HFFc6 (cell line): Measurements from ENCODE around the gene SCUBE1. TPM values are rescaled to one million over a fixed set of nuclear protein-coding genes. Genes with fewer than 3 reads are reported as not detected.

ENCODE experiments used
- DNase-seq: peaks from one replicate; pipeline ENCODE4 v3.0.0-alpha.2; 2018
- H3K27ac Mint-ChIP-seq: 2 replicates; pipeline ENCODE4 v1.8.0; 2020; ENCODE audit warnings: mild to moderate bottlenecking, mixed read lengths
- H3K27me3 Mint-ChIP-seq: 2 replicates; pipeline ENCODE4 v1.8.0; 2021; ENCODE audit warnings: mild to moderate bottlenecking, moderate library complexity, mixed read lengths; ENCODE audit not compliant: insufficient read depth
- H3K36me3 Mint-ChIP-seq: 2 replicates; pipeline ENCODE4 v1.8.0; 2021; ENCODE audit warnings: low read depth, mixed read lengths
- H3K4me1 Mint-ChIP-seq: 2 replicates; pipeline ENCODE4 v1.8.0; 2020; ENCODE audit warnings: low read depth, mixed read lengths
- H3K4me3 Mint-ChIP-seq: 2 replicates; pipeline ENCODE4 v1.8.0; 2020; ENCODE audit warnings: mild to moderate bottlenecking, moderate library complexity, mixed read lengths
- H3K9me3 Mint-ChIP-seq: 2 replicates; pipeline ENCODE4 v1.8.0; 2020; ENCODE audit warnings: mild to moderate bottlenecking, mixed read lengths
- CTCF ChIP-seq: fragments of 200-600 bp; sonication (generic); IDR thresholded peaks from 2 replicates; pipeline ENCODE4 v1.5.0; 2021; ENCODE audit warnings: antibody characterized with exemption, mild to moderate bottlenecking
- total RNA-seq, 6 experiments: library from RNA; stranded (reverse); fragmentation: NEBNext Ultra II Directional; extraction: Animal tissue kit (Norgen Biotek cat#: 25700); gene quantifications; 2 replicates in 1 of 6; 3 replicates in 5 of 6; pipeline ENCODE4 v1.2.3, GENCODE V29; 2021

The SCUBE1 gene
- total RNA-seq, 6 experiments from 2014 or later, result not detected

- Mint-ChIP-seq H3K9me3 (no peaks in the 10 kb centered on the region), H3K27me3 (peaks cover 48% of the 10 kb centered on the region), H3K4me3 (no peak overlapping the region), H3K4me1 (peaks cover 15% of the 10 kb centered on the region), H3K27ac (no peak overlapping the region), H3K36me3 (no peaks in the 10 kb centered on the region)
- DNase-seq, result no peak
- no peak for TF ChIP-seq CTCF
These were observed 38.5 kb upstream of the SCUBE1 start for GRCh38 chr22:43381693-43382092.

GRCh38 chr22:43377896-43378704, 34.9 kb upstream of the SCUBE1 start:
- peaks cover 24% of the 10 kb centered on the region for H3K4me1 Mint-ChIP-seq
- H3K9me3 Mint-ChIP-seq, result peaks cover 10% of the 10 kb centered on the region
- H3K27ac Mint-ChIP-seq, result no peak overlapping the region
- TF ChIP-seq CTCF, result no peak
- H3K4me3 Mint-ChIP-seq, result no peak overlapping the region
- no peak for DNase-seq
- peaks cover 44% of the 10 kb centered on the region for H3K27me3 Mint-ChIP-seq
- peaks cover 7% of the 10 kb centered on the region; the same call in 1 of the 2 replicates for H3K36me3 Mint-ChIP-seq

GRCh38 chr22:43377548-43377895, 34.4 kb upstream of the SCUBE1 start:
- no peak overlapping the region for H3K4me3 Mint-ChIP-seq
- DNase-seq, result no peak
- H3K9me3 Mint-ChIP-seq, result peaks cover 10% of the 10 kb centered on the region
- no peak for TF ChIP-seq CTCF
- peaks cover 7% of the 10 kb centered on the region; the same call in 1 of the 2 replicates for H3K36me3 Mint-ChIP-seq
- H3K4me1 Mint-ChIP-seq, result peaks cover 24% of the 10 kb centered on the region
- H3K27me3 Mint-ChIP-seq, result peaks cover 41% of the 10 kb centered on the region
- no peak overlapping the region for H3K27ac Mint-ChIP-seq

- no peak overlapping the region for H3K27ac Mint-ChIP-seq
- H3K4me1 Mint-ChIP-seq, result peaks cover 24% of the 10 kb centered on the region
- peaks cover 7% of the 10 kb centered on the region; the same call in 1 of the 2 replicates for H3K36me3 Mint-ChIP-seq
- no peak for DNase-seq
- no peak overlapping the region for H3K4me3 Mint-ChIP-seq
- H3K27me3 Mint-ChIP-seq, result peaks cover 38% of the 10 kb centered on the region
- no peak for TF ChIP-seq CTCF
- H3K9me3 Mint-ChIP-seq, result peaks cover 10% of the 10 kb centered on the region
These were observed 33.8 kb upstream of the SCUBE1 start for GRCh38 chr22:43376765-43377547.

GRCh38 chr22:43375951-43376455, 32.8 kb upstream of the SCUBE1 start:
- Mint-ChIP-seq H3K36me3 (peaks cover 7% of the 10 kb centered on the region; the same call in 1 of the 2 replicates), H3K27me3 (peaks cover 31% of the 10 kb centered on the region), H3K27ac (no peak overlapping the region), H3K9me3 (peaks cover 10% of the 10 kb centered on the region), H3K4me1 (peaks cover 24% of the 10 kb centered on the region), H3K4me3 (no peak overlapping the region)
- TF ChIP-seq CTCF, result no peak
- DNase-seq, result peak; percentile 39
